ENCODE results near the gene TBC1D5.
A peak's percentile ranks its signal among the peaks of the same experiment; 100 is the strongest.

Gene TBC1D5

GRCh38 chr3:17431484-17432045 is 310.9 kb downstream of the TBC1D5 start:
- TF ChIP-seq CTCF (IDR thresholded peaks at IDR 0.05), result no peak

GRCh38 chr3:17431004-17431403 is 311.4 kb downstream of the TBC1D5 start:
- peak; percentile 60 for TF ChIP-seq CTCF (IDR thresholded peaks at IDR 0.05)

GRCh38 chr3:17430582-17430981 is 311.8 kb downstream of the TBC1D5 start:
- TF ChIP-seq CTCF (IDR thresholded peaks at IDR 0.05), result no peak

- no peak for TF ChIP-seq CTCF (IDR thresholded peaks at IDR 0.05)
These were observed 318.5 kb downstream of the TBC1D5 start for GRCh38 chr3:17423786-17424536.

- TF ChIP-seq CTCF (IDR thresholded peaks at IDR 0.05), result no peak
These were observed 319.8 kb downstream of the TBC1D5 start for GRCh38 chr3:17422636-17423035.

- no peak for TF ChIP-seq CTCF (IDR thresholded peaks at IDR 0.05)
These were observed 321.8 kb downstream of the TBC1D5 start for GRCh38 chr3:17420668-17421067.

- peak; percentile 76 for TF ChIP-seq CTCF (IDR thresholded peaks at IDR 0.05)
These were observed 329.4 kb downstream of the TBC1D5 start for GRCh38 chr3:17412950-17413530.

Measured in LNCAP (cell line).